ENCODE results near the gene SMIM35.

The SMIM35 gene

DNA sequence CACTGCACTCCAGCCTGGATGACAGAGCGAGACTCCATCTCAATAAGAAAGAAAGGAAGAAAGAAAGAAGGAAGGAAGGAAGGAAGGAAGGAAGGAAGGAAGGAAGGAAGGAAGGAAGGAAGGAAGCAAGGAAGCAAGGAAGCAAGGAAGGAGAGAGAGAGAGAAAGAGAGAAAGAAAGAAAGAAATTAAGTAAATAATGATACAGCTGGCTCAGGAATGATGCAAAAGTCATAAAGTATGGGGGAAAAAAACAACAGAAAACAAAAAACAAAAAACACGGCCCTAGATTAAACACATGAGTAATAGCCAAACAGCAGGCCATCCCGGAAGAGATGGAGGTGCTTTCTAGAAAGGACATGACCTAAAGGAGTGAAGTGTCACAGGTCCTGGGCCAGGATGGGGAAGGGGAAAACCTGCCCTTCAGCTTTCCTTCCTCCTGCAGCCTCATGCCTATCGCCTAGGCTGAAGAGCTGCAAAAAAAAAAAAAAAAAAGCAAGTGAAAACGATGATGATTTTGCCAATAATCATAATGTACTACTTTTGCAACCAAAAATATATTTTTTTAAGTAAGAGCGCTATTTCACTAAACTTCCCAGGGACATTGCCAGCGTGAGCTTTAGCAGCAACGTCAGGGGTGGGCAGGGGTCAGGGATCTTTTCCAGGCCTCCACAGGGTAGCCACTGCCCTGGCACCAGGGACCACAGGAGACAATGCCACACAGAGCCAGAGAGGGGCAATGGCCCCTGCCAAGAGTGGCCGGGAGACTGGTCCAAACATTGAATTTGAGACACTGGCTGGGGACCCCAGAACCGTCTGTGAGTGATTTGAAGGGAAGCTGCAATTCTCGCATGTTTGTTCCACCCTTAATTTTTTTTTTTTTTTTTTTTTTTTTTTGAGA lies 38.0 kb downstream of the SMIM35 start:
- in situ Hi-C loops (cut with HindIII; ENCODE audit: low sequenced_read_pairs), result no loop called here
- H3K4me3 ChIP-seq (ENCODE audit: low read depth, low read length), result no peak overlapping the region
- no peak for DNase-seq (ENCODE audit: low read depth, low spot score)
- TF ChIP-seq, protein P1, sequence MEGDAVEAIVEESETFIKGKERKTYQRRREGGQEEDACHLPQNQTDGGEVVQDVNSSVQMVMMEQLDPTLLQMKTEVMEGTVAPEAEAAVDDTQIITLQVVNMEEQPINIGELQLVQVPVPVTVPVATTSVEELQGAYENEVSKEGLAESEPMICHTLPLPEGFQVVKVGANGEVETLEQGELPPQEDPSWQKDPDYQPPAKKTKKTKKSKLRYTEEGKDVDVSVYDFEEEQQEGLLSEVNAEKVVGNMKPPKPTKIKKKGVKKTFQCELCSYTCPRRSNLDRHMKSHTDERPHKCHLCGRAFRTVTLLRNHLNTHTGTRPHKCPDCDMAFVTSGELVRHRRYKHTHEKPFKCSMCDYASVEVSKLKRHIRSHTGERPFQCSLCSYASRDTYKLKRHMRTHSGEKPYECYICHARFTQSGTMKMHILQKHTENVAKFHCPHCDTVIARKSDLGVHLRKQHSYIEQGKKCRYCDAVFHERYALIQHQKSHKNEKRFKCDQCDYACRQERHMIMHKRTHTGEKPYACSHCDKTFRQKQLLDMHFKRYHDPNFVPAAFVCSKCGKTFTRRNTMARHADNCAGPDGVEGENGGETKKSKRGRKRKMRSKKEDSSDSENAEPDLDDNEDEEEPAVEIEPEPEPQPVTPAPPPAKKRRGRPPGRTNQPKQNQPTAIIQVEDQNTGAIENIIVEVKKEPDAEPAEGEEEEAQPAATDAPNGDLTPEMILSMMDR (IDR thresholded peaks at IDR 0.05; ENCODE audit: low read depth, low read length), result no peak

DNA sequence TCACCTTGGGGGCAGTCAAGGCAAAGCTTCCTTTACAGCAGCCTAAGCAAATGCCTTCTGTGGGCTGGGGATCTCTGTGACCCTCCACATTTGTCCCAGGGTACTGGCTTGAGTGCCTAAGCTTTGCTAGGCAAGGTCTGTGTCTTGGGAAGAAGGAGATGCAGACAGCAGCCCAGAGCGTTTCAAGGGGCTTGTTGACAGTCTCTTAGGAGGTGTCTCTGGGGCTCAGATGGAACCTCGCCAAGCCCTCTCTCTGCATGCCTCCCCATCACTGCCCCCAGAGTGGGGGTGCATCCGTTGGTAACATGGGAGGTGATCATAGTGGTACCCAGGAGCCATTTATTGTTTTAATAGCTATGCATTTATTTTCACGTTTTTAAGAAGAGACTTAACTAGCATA lies 39.0 kb downstream of the SMIM35 start:
- TF ChIP-seq, protein P1 (IDR thresholded peaks at IDR 0.05; ENCODE audit: low read depth, low read length), result no peak
- DNase-seq (ENCODE audit: low read depth, low spot score), result no peak
- in situ Hi-C loops (cut with HindIII; ENCODE audit: low sequenced_read_pairs), result no loop called here

DNA sequence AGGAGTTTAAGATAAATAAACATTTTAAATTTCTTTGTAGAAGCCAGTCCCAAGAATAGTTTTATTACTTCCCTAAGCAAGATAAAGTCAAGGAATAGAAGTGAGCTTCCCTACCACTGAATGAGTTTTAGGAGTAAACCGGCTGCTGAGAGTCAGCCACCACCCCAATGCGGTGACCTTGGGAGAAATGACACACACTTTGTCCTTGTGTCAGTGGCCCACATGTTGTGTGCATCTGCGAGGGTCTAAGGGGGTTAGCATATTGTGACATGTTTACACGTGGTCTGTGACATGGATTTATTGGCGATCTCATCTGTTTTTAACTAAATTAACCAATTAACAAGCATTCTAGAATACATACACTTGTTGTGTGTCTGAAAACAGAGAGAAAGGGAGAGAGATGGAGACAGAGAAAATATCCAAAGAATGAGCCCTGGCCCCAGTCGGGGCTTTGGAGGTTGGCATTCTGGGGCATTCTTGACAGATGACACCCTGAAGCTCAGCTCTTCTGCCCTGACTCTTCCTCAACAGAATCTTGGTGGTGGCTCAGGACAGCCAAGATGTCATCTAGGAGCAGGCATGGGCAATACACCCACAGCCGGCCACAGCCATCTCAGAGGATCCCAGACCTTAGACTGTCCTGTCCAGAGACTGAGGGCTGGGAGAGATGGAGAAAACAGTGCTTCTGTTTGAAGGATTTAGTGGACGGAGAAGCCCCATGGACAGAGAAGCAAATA lies 39.6 kb downstream of the SMIM35 start:
- no peak for DNase-seq (ENCODE audit: low read depth, low spot score)
- TF ChIP-seq, protein P1 (IDR thresholded peaks at IDR 0.05; ENCODE audit: low read depth, low read length), result no peak
- H3K4me3 ChIP-seq (ENCODE audit: low read depth, low read length), result no peak overlapping the region
- in situ Hi-C loops (cut with HindIII; ENCODE audit: low sequenced_read_pairs), result no loop called here

More for the DNA sequence above, 39.0 kb downstream of the SMIM35 start:
- no peak overlapping the region for H3K4me3 ChIP-seq (ENCODE audit: low read depth, low read length)

DNA sequence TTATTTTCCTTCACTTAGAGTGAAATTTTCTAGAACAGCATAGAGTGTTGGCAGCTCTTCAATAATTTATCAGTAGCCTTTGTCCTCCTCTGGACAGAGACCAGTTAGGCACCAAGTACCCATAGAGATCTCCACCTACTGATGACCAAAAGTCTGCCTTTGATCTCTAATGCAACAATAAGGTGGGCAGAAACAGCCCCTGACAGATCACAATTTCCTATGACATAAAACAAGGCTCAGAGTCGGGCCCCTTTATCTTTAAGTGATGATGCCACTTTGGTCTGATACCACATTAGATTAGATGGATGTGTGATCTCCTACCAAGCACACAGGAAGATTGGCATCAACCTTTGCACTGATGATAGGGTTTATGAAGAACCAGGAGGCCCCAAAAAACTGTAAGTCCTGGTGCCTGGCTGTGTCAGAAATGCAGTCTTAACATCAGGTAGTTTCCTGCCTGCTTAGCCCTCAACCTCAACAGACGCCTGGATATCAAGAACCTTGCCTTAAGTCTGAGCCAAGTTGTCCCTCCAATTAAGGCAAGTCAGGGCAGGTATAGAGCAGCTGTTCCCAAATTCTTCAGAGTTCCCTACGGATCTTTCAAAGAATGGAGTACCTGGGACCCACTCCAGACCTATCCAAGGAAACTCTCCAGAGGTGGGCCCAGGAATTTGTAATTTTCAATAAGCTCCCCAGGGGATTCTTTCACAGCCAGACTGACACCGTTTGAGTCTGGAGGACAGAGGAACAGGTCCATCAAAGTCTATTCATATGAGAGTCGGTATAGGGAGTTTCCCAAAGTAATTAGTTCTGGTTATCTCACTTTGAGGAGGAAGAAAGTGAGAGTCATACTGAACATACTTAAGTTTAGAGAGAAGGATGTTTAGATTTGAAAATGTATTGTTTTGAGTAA lies 40.5 kb downstream of the SMIM35 start:
- in situ Hi-C loops (cut with HindIII; ENCODE audit: low sequenced_read_pairs), result no loop called here
- H3K4me3 ChIP-seq (ENCODE audit: low read depth, low read length), result no peak overlapping the region
- TF ChIP-seq, protein P1 (IDR thresholded peaks at IDR 0.05; ENCODE audit: low read depth, low read length), result no peak
- no peak for DNase-seq (ENCODE audit: low read depth, low spot score)

DNA sequence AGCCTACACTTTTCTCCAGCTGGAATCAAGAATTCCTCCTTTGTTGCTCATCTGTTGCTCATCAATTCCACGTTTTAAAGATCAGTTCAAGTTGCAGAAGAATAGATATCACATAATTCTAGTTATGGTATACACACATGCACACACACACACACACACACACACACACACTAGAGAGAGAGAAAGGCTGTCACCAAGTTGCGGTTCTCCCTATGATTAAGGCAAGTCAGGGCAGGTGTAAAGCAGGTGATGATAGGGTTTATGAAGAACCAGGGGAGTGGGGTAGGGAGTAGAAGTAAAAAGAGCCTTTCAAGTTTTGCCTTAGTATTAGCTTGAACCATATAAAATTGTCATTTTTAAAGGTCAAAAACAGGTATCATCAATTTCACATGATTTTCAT lies 41.6 kb downstream of the SMIM35 start:
- DNase-seq (ENCODE audit: low read depth, low spot score), result no peak
- TF ChIP-seq, protein P1 (IDR thresholded peaks at IDR 0.05; ENCODE audit: low read depth, low read length), result no peak
- H3K4me3 ChIP-seq (ENCODE audit: low read depth, low read length), result no peak overlapping the region
- in situ Hi-C loops (cut with HindIII; ENCODE audit: low sequenced_read_pairs), result no loop called here

DNA sequence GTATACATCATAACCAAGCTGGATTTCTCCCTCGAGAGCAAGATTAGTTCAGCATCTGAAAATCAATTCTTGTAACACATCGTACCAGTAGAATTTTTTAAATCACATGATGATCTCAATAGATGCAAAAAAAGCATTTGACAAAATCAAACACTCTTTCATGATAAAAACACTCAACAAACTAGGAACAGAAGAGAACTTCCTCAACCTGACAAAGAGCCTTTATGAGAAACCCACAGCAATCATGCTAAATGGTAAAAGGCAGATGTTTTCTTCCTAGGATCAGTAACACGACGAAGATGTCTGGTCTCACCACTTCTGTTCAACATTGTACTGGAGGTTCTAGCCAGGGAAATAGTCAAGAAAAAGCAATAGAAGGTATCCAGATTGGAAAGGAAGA lies 44.0 kb downstream of the SMIM35 start:
- DNase-seq (ENCODE audit: low read depth, low spot score), result no peak
- in situ Hi-C loops (cut with HindIII; ENCODE audit: low sequenced_read_pairs), result no loop called here
- TF ChIP-seq, protein P1 (IDR thresholded peaks at IDR 0.05; ENCODE audit: low read depth, low read length), result no peak
- no peak overlapping the region for H3K4me3 ChIP-seq (ENCODE audit: low read depth, low read length)
